Measurements from ENCODE around the gene HS6ST1. TPM values are rescaled to one million over a fixed set of nuclear protein-coding genes. Genes with fewer than 3 reads are reported as not detected.
A peak's percentile ranks its signal among the peaks of the same experiment; 100 is the strongest.

Gene HS6ST1
- total RNA-seq, 2 donors from 2014 or later, result 21.8 to 32.4 TPM

DNA sequence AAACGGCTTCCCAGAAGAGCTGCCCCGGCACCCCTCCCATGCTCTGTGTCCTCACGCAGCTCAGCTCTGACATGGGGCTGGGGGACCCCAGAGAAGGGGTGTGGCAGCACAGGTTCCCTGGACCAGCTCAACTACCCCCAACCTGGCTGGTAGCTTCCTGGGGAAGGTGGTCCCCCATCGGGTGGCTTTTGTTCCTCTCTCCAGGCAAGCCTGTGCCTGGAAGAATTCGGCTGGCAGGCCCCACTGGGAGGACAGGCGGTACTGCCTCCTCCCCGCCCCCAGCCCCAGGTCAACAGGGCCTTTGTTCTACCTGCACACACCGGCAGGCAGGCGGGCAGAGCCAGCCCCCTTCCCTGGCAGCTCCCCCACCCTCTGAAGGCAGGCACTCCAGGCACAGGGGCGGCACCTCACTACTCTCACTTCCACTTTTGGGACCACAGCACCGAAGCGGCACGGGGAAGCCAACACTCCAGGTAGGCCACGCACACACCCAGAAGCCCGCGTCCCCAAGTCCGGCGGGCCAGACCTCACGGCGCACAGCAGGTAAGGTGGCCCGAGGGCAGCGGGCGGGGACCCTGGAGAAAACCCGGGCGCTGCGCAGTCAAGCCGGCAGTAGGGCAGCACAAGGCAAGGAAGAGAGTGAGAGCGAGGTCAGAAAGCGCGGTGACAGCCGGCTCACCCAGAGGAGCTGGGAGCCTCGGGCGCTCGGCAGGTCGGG lies 1.3 kb downstream of the HS6ST1 start:
- no peaks in the 10 kb centered on the region for H3K9me3 ChIP-seq
- H3K27me3 ChIP-seq (replicated peaks; ENCODE audit: insufficient read depth), result no peaks in the 10 kb centered on the region
- no peak overlapping the region for H3K27ac ChIP-seq
- DNase-seq (ENCODE audit: low spot score), result no peak
- H3K4me1 ChIP-seq (ENCODE audit: control insufficient read depth in 1 of 2, low read depth in 2 of 2), result peaks cover 8 to 50% of the 10 kb centered on the region in 2 donors
- peak overlapping the region; percentile 71 for H3K4me3 ChIP-seq
- ATAC-seq (ENCODE audit: insufficient number of reproducible peaks, low FRiP score, low read depth), result no peak
- H3K36me3 ChIP-seq, result no peaks in the 10 kb centered on the region
- TF ChIP-seq CTCF (IDR thresholded peaks at IDR 0.05), result no peak

DNA sequence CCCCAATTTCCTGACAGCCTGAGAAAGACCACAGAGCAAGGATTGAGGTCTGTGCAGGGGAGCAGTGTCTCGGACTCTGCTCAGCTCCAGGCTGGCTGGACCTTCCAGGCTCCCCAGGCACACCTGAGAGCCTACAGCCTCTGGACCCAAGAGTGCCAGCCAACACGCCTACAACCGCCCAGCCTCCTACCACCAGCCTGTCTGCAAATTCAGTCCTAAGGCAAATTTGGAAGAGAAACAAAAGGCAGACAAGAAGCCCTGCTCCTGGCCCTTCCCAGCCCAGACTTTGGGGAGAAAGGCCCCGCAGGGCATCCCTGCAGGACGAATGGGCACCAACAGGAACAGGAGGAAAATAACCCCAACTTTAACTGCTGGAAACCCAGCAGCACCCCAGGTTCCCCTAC lies 1.9 kb downstream of the HS6ST1 start:
- Histone ChIP-seq H3K9me3 (no peaks in the 10 kb centered on the region), H3K27ac (no peak overlapping the region), H3K36me3 (no peaks in the 10 kb centered on the region), H3K4me3 (peak overlapping the region; percentile 71), H3K4me1 (ENCODE audit: control insufficient read depth in 1 of 2, low read depth in 2 of 2) (peaks cover 8 to 48% of the 10 kb centered on the region in 2 donors), H3K27me3 (replicated peaks; ENCODE audit: insufficient read depth) (no peaks in the 10 kb centered on the region)
- TF ChIP-seq CTCF (IDR thresholded peaks at IDR 0.05), result no peak
- DNase-seq (ENCODE audit: low spot score), result no peak
- no peak for ATAC-seq (ENCODE audit: insufficient number of reproducible peaks, low FRiP score, low read depth)

DNA sequence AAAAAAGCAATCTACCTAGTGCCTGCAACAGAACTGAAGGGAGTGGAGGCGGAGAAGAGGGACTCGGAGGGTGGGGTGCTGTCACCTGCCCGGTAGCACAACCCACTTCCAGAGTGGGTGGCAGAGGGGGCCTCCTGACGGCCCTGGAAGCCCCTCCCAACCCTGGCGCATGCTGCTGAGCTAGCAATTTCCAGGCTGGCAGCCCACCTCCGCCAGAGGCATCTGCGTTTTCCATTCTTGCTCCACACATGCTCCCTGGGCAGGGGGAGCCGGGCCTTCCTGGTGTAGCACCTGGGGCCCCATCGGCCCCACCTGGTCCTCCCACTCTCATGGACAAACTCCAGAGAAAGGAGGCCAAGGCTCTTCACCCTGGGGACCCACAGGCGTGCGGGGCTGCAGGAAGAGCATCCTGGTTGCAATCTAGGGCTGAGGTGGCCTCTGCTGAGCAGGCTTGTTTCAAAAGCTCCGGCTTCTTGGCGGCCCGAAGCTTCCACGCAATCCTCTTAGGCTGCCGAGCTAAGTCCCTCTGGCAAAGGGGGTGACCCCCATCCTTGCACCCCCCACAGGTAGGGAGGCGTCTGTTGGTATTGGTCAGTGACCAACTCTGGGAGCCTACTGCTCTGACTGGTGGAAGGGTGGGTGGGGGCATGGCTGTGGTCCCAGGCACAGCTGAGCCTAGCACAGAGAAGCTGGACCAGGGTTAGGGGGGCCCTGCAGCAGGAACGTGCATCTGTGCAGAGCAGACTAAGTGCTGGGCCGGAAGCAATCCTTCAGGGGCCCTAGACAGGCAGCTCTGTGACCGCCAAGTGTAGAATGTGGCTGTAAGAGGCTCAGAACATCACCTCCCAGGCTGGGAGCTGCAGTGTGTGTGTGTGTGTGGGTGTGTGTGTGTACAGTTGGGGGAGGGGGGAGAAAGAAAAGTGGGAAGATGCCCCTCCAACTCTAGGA lies 2.6 kb downstream of the HS6ST1 start:
- Histone ChIP-seq H3K27ac (no peak overlapping the region), H3K27me3 (replicated peaks; ENCODE audit: insufficient read depth) (no peaks in the 10 kb centered on the region), H3K36me3 (no peaks in the 10 kb centered on the region), H3K9me3 (no peaks in the 10 kb centered on the region), H3K4me1 (ENCODE audit: control insufficient read depth in 1 of 2, low read depth in 2 of 2) (peaks cover 4 to 42% of the 10 kb centered on the region in 2 donors), H3K4me3 (peak overlapping the region; percentile 71)
- ATAC-seq (ENCODE audit: insufficient number of reproducible peaks, low FRiP score, low read depth) (no peak), DNase-seq (ENCODE audit: low spot score) (no peak)
- no peak for TF ChIP-seq CTCF (IDR thresholded peaks at IDR 0.05)

- no peak for DNase-seq (ENCODE audit: low spot score)
- H3K4me3 ChIP-seq, result no peak overlapping the region
- H3K4me1 ChIP-seq (ENCODE audit: control insufficient read depth in 1 of 2, low read depth in 2 of 2), result peaks cover 4 to 42% of the 10 kb centered on the region in 2 donors
- H3K27me3 ChIP-seq (replicated peaks; ENCODE audit: insufficient read depth), result no peaks in the 10 kb centered on the region
- no peaks in the 10 kb centered on the region for H3K36me3 ChIP-seq
- no peak for ATAC-seq (ENCODE audit: insufficient number of reproducible peaks, low FRiP score, low read depth)
- no peaks in the 10 kb centered on the region for H3K9me3 ChIP-seq
- H3K27ac ChIP-seq, result no peak overlapping the region
- no peak for TF ChIP-seq CTCF (IDR thresholded peaks at IDR 0.05)
Observed at GRCh38 chr2:128315122-128315828, 3.4 kb downstream of the HS6ST1 start.
